Left kidney (tissue), 1 donor: ENCODE measurements around the gene ATP5PF. TPM values are rescaled to one million over a fixed set of nuclear protein-coding genes. Genes with fewer than 3 reads are reported as not detected.

ENCODE experiments used
- polyA plus RNA-seq: library from polyadenylated mRNA; unstranded; fragments of 120-200 nt; gene quantifications from one replicate; pipeline ENCODE4 v1.2.1, GENCODE V29; 2013; ENCODE audit not compliant: insufficient read length

Gene ATP5PF
- polyA plus RNA-seq, 1 donor, result 231 TPM

Other genes with a start within 250 kb of the ATP5PF start
- gene MRPL39, start 127.4 kb downstream of the ATP5PF start, polyA plus RNA-seq, result 40.6 TPM
- 14.1 TPM for gene JAM2, start 95.6 kb downstream of the ATP5PF start, polyA plus RNA-seq
- 51.0 TPM for gene GABPA, start 68 bp upstream of the ATP5PF start, polyA plus RNA-seq